ENCODE results near the gene EEPD1. TPM values are rescaled to one million over a fixed set of nuclear protein-coding genes. Genes with fewer than 3 reads are reported as not detected.

EEPD1 gene
- total and polyA plus RNA-seq, 8 donors: 7.1 to 60.5 (median 10.0) TPM

- Histone ChIP-seq H3K27me3 (no peaks in the 10 kb centered on the region), H3K4me3 (no peak overlapping the region), H3K9me3 (no peaks in the 10 kb centered on the region), H3K36me3 (no peaks in the 10 kb centered on the region), H3K4me1 (peaks cover 0 to 6% (median 0%) of the 10 kb centered on the region in 3 donors), H3K27ac (peak overlapping the region in 2 of 4 donors; percentile 39 to 58)
- TF ChIP-seq CTCF (IDR thresholded peaks at IDR 0.05): no peak
- 70 to 76% methylated on average over 9 of the region's 9 CpGs for WGBS, 2 donors
- peak in 4 of 6 donors; percentile 43 to 84 (median 60) for DNase-seq
- intact Hi-C loops (cut with DNase I): no loop called here
- FAIRE-seq: no peak
- ATAC-seq: peak; percentile 32 to 80 (median 70)
Measured at GRCh38 chr7:36115448-36116321, 37.4 kb upstream of the EEPD1 start.

DNA sequence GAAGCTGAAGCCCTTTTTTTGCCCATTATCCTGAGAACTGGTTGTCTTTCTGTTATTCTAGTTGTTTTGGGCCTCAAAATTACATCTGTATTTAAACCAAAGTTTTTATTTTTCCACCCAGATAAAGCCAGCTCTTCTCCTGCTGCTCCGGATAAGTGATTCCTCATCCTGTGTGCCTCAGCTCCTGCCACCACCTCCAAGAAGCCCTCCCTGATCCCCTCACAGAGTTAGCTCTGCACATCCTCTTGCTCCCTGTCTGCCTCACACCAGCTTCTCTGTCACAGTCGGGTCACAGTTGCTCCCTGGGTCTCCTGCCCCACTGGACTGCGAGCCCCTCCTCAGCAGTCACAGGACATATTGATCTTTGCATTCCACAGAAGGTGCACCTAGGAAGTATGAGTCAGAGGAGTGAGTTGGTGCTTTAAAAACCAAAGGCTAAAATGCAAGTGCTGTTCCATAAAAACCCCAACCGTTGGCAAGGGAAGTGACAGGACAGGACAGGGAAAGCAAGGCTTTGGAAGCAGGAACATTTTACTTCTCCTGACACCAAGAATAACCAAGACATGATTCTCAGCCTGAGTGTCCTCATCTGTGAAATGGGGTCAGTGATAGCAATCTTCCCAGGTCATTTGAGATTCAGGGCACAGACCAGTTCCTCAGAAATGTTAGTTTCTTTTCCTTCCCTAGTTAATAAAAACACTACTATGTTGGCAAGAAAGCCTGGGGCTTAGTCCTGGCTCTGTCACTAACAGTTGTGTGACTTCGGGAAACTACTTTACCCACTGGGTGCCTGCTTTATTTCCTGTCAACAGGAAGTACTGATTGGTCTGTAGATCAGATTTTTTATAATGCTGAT lies 36.5 kb upstream of the EEPD1 start:
- TF ChIP-seq CTCF (IDR thresholded peaks at IDR 0.05): no peak
- Histone ChIP-seq H3K27ac (peak overlapping the region in 2 of 4 donors; percentile 39 to 58), H3K4me3 (no peak overlapping the region), H3K4me1 (peaks cover 0 to 6% (median 0%) of the 10 kb centered on the region in 3 donors), H3K9me3 (no peaks in the 10 kb centered on the region), H3K27me3 (no peaks in the 10 kb centered on the region), H3K36me3 (no peaks in the 10 kb centered on the region)
- ATAC-seq (peak; percentile 28 to 50 (median 35)), DNase-seq (no peak), FAIRE-seq (no peak)
- intact Hi-C loops (cut with DNase I): no loop called here
- WGBS, 2 donors: 46 to 49% methylated on average over 5 of the region's 5 CpGs

DNA sequence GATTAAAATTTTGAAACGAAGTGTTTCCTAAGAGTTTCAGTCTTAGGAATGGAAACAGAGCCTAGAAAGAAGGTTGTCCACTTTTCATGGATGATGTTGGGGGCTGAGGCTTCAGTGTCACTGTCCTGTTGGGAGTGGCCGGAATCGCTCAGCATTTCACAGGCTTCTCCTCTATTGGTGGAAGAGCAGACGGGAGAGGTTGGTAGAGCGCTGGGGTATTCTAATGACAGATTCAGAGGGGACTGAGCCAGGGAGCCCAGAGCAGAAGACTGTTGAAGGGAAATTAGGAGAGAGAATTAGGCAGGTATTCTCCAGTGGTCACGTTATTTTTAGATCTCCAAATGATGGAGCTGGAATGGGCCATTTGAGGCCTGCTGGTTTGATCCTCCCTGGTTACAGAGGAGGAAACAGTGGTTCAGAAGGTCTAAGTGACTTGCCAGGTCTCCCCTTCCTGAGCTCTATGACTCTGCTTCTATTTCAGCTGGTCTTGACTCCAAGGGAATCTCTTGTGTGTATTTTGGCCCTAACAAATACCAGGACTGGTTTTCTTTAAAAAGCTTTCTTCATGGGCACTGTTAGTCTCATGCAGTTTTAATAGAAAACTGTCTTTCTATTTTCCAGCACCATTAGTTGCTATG lies 35.7 kb upstream of the EEPD1 start:
- intact Hi-C loops (cut with DNase I): no loop called here
- Histone ChIP-seq H3K27me3 (no peaks in the 10 kb centered on the region), H3K27ac (peak overlapping the region in 2 of 4 donors; percentile 39 to 58), H3K9me3 (no peaks in the 10 kb centered on the region), H3K4me1 (peaks cover 0 to 6% (median 0%) of the 10 kb centered on the region in 3 donors), H3K4me3 (no peak overlapping the region), H3K36me3 (no peaks in the 10 kb centered on the region)
- WGBS, 2 donors: 77 to 86% methylated on average over 6 of the region's 6 CpGs
- FAIRE-seq (no peak), ATAC-seq (no peak), DNase-seq (no peak)
- TF ChIP-seq CTCF (IDR thresholded peaks at IDR 0.05): no peak

DNA sequence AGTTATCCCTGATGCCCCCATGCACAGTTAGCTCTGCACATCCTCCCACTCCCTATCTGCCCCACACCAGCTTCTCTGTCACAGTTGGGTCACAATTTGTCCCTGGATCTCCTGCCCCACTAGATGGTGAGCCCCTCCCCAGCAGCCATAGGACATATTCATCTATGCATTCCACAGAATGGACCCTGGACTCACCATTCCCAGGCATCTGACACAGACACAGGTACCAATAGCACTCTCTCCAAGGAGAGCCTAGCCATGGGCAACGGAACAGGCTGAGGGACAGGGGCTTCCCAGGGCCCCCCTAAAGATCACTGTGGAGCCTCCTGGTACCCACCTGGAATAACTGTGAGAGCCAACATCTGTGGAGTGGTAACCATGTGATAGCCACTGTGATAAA lies 34.7 kb upstream of the EEPD1 start:
- TF ChIP-seq CTCF (IDR thresholded peaks at IDR 0.05): no peak
- Histone ChIP-seq H3K9me3 (no peaks in the 10 kb centered on the region), H3K27me3 (no peaks in the 10 kb centered on the region), H3K4me3 (no peak overlapping the region), H3K36me3 (no peaks in the 10 kb centered on the region), H3K4me1 (peaks cover 0 to 6% (median 0%) of the 10 kb centered on the region in 3 donors), H3K27ac (no peak overlapping the region)
- 76 to 94% methylated on average over 1 of the region's 1 CpG for WGBS, 2 donors
- FAIRE-seq: no peak
- intact Hi-C loops (cut with DNase I): no loop called here
- ATAC-seq: no peak
- no peak for DNase-seq
